Measurements from ENCODE around the gene APOH. TPM values are rescaled to one million over a fixed set of nuclear protein-coding genes. Genes with fewer than 3 reads are reported as not detected.

The APOH gene
- total and polyA plus RNA-seq, 2 of the 8 experiments (the other 6 are each of a cell fraction or from before 2014, with no cell fraction given) = not detected

DNA sequence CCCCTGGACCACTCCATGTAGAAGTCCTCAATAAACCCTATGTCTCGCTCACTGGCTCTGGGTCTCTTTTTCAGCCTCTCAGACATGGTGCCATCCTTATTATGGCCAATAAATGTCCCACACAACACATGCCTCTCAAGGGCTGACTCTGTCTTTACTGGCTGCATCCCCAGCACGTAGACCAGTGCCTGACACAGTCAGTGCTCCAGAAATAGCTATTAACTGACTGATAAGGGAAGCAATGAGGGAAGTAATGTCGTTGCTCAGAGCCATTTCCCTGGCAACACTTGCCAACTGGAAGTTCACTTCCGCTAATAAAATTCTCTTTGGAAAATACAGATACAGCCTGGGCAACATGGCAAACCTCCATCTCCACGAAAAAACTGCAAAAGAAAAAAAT, 19.1 kb upstream of the APOH start (continued):
- TF ChIP-seq NRF1 (IDR thresholded peaks at IDR 0.05; ENCODE audit: low read depth, low read length) = no peak
- TF ChIP-seq EGR1 (IDR thresholded peaks at IDR 0.05; ENCODE audit: borderline replicate concordance, low read depth, low read length) = no peak
- TF ChIP-seq ZNF274 (IDR thresholded peaks at IDR 0.05; ENCODE audit: borderline replicate concordance, extremely low read depth, low read length) = no peak
- no peak for TF ChIP-seq RBBP5 (IDR thresholded peaks at IDR 0.05; ENCODE audit: borderline replicate concordance, low read depth, low read length)
- no peak for TF ChIP-seq SP1 (IDR thresholded peaks at IDR 0.05; ENCODE audit: low read depth, low read length)
- no peak for TF ChIP-seq SAP30 (IDR thresholded peaks at IDR 0.05; ENCODE audit: insufficient read depth, insufficient replicate concordance, low read length)
- no peak for TF ChIP-seq JUND (IDR thresholded peaks at IDR 0.05; ENCODE audit: low read length)
- TF ChIP-seq BRCA1 (IDR thresholded peaks at IDR 0.05; ENCODE audit: low read depth, low read length) = no peak

All from H1 (cell line).